Measurements from ENCODE around the gene MIPOL1.
"Not testable (repeated sequence)": the region's sequence is repeated elsewhere in the genome, so short reads cannot be mapped to it uniquely, and the experiment has no call there.

The MIPOL1 gene

DNA sequence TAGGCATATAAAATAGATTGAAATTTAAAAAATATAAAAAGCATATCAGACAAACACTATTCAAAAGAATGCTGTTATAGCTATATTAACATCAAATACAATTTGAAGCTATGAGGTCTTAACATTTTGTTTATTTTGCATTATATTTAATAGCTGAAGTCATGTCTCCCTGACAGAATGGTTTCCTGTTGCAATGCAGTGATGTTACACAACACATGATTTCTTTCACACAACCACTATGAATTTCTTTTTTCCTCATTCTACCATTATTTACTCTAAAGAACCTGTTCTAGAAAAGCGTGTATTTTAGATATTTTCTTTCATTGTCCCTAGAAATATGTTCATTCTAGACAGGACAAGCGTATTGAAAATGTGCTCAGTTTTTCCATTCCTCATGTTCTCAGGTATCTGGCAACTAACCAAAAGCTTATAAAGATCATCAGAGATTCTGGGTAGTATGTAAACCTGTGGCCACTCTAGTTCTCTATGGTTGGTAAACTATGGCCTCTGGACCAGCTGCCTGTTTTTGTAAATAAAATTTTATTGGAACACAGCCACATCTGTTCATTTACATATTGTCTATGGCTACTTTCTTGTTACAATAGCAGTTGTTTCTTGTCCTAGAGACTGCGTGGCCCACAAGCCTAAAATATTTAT is 213.5 kb downstream of the MIPOL1 start:
- DNase-seq: no peak

DNA sequence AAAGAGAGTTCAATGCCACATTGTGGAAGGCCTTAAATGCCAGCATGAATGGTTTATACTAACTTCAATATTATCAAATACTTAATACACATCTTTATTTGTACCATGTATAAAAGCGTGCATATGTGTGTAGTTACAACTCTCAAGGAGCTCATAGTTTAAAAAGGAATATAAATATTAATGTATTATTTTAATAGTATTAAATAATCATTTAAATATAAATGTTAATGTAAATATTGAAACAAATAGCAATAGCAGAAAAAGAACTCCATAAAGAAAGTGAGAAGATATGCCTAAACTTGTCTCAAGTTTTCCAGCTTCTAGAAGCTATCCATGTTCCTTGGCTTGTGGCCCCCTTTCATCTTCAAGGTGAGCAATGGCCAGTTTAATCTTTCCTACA is 215.3 kb downstream of the MIPOL1 start:
- DNase-seq: no peak

DNA sequence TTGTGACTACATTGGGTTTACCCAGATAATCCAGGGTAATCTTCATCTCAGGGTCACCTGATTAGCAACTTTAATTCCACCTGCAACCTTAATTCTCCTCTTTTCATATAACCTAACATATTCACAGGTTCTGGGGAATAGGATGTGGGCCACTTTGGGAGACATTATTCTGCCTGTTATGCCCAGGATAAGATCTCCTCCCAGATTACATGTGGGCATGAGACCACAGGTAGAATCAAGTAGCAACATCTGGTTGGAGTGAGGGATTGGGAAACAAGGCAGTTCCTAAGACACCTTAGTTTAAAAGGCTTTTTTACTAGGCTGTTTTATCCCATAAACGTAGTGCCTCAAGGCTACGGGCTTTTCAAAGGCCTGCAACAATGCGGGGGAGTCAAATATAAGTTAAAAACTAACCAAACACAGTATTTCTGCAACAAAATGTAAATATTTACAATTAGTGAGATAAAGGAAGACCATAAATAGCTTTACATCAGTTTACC is 215.8 kb downstream of the MIPOL1 start:
- DNase-seq: no peak

DNA sequence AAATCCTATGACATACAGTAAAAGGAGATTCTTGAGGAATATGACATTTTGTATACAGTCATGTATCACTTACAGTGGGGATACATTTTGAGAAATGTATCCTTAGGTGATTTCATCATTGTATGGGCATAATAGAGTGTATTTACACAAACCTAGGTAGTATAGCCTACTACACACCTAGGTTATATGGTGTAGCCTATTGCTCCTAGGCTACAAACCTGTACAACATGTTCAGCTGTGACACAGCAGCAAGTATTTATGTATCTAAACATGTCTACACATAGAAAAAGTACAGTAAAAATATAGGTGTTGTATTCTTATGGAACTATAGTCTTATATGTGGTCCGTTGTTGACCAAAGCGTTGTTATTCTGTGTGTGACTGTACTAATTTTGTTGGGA is 218.5 kb downstream of the MIPOL1 start:
- DNase-seq: no peak

DNA sequence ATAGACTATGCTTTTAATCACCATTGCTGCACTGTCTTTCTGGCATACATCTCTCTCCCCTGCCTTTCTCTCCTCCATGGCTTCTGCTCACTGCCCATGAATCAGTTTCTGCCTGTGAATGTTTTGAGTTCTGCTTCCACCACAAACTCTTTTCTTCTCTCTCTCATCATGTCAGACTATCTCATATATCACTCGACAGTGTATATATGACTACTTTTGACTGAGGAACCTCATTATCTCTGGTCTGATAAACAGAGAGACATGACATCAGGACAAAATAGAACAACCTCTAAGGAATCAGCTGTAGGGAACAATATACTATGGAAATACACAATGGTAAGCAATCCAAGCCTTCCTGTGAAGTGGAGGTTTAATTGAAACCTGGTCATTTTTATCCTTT is 219.4 kb downstream of the MIPOL1 start:
- no peak for DNase-seq

DNA sequence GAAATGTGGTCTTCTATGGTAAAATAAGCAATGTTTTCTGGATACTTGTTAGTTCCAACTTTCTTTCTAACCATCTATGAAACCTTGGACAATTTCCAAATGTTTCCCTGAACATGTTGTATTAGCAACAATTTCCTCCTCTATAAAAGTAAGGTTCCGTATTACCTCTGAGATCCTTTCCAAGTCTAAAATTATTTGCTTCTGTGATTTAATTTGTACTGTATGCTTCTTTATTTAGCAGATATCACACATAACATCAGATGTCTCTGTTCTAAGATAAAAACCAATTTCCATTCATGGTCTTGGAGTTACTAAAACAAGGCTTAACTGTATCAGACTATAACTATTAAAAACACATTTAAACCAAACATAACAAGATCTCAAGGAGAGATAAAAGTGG is 220.1 kb downstream of the MIPOL1 start:
- DNase-seq: no peak

DNA sequence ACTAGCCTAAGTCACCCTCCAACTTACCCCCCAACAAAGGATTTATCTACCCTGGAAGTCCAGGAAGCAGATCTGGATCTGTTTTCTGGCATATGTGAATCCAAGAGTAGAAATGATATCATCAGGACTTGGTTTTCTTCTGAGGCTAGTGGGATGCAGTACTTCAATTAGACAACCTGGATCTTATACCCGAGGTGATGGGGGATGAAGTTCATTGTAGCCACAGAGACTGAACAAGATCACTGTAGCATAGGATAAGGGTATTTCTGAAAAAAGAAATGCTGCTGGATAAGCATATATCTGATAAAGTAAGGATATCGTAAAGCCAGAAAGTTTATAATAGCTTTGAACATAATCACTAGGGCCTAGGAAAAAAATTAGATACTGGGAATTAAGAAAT is 222.9 kb downstream of the MIPOL1 start:
- DNase-seq: no peak

DNA sequence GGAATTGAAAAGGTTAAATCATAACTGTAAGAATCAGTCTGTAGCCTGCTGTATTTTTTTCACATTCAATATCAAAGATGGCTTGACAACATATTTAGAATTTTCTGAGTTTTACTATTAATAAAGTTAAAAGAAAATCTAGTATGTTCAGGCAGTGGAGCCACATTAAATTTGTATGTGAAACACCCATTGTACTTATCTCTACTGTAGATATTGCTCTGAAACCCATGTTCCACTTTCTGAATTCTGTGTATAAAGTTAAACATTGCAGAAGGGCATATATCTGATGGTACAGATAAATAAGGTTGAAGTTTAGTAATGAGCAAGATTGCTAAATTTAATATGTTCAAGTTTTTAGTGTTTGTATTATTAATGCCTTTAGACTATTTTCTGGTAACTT is 224.6 kb downstream of the MIPOL1 start:
- DNase-seq: no peak

DNA sequence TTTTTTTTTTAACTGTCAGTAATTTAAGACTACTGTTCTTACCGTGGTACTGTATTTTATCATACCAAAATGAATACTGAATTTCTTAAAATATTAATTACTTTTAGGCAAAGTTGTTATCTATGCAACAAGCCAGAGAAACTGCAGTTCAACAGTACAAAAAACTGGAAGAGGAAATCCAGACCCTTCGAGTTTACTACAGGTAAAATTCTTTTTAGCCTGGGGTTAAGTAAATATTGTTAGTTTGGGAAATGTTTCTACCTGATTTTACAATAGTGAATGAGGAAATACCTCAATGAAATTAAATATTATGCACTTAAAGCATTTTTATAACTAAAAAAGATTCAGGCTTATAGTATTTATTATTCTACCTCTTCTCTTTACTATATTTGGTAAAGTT is 225.0 kb downstream of the MIPOL1 start:
- no peak for DNase-seq

DNA sequence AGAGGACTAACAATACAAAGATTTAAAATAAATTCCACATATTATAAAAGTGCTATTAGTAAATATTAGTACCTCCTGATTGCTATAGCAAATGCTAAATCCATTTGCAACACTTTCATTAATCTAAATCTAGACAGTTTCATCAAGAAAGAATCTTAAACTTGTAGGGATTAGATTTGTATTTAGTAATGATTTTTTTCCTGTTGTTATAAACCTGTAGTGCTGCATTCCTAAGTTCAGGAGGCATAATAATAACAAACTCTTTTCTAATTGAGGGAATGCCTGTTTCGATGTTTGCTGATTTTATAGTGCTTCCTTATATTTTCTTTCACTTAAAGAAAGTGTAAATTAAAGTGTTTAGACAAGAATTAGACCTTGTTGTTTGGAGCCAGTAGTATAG is 231.2 kb downstream of the MIPOL1 start:
- DNase-seq: no peak

DNA sequence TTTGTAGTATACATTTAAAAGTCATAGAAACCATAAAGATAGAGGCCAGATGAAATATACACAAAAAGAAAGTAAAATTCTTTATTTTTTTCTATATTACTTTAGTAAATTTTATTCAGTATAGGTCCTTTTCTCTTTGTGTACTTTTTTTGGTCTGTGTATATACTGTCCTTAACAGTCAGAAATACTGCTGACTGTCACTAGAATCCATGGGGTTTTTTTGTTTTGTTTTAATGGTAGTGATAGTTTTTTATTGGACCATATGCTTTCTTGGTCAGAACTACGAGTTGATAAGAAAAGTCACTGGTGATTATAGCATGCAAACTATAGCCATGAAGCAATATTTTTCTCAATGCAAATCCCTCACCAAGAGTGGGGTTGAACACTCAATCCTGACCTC is 231.9 kb downstream of the MIPOL1 start:
- no peak for DNase-seq

DNA sequence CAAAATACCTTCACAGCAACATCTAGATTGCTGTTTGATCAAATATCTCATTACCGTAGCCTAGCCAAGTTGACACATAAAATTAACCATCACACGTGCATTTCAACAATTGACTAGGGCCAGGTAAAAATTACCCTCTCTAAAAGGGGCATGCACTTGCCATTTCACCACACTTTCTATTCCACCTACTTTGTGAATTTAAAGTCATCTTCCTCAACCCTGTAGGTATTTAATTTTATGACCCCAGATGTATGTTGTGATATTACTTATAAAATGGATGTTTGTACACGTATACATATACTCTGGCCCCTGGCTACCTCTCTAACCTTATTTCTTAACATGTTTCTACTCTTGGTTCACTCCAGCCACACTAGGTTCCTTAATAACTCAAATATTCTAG is 237.1 kb downstream of the MIPOL1 start:
- DNase-seq: no peak

DNA sequence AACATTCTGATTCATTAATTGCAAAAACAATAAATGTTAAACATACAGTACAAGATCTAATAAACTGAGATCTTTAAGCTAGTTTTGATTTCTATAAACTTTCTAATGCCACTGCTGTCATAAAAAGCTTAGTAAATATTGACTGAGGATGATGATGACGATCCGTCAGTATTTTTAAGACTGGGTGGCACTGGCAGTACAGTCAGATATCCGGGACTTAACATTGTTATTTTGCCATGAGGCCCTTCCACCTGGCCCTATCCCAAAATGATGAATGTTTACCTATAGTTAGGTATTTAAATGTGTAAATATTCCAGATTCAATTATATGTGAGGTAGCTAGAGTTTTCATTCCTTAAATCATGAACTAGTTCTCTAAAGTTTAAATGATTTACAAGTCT is 238.8 kb downstream of the MIPOL1 start:
- no peak for DNase-seq

DNA sequence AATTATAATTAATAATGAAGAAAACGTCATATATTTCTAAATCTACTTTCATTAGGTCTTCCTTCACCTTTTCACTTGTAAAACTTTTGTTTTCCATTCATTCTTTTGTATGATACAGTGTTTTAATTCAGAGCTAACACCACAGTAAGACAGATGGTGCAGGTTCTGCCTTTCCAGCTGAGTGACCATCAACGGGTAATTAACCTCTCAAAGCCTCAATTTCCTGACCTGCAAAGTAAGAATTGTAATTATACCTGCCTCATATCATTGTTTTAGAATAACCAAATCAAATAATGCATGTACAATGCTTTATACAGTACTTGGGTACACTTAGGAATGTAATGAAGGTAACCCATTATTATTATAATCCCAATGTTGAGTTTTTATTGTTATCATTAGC is 239.8 kb downstream of the MIPOL1 start:
- DNase-seq: no peak

DNA sequence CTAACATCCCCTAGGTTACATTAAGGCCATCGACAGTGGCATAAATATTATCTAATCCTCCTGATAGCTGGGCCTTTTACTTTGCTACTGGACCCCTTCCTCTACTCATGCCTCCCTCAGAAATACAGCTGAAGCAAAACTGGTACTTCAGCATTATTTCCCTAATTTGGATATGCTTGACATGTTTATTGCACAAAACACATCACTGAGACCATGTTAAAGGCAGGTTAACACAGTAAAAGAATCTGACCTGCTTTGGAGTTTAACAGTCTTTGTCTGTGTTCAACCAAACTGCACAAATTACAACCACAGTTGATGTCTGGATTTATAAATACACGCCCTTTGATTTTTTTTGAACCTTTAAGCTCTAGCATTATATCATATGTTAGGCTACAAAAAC is 240.7 kb downstream of the MIPOL1 start:
- no peak for DNase-seq

DNA sequence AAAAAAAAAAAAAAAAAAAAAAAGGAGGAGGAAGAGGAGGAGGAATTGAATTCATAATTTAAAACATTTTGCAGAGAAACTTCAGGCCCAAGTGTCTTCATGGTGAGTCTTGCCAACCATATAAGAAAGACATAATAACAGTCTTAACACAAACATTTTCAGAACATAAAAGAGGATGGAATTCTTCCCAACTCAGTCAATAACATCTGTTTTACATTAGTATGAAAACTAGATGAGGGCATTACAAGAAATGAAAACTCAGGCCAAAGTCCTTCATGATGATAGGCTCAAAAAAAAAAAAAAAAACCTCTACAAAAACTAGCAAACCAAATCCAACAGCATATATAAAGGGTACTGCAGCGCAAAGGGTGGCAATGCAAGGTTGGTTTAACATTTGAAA is 245.7 kb downstream of the MIPOL1 start:
- no peak for DNase-seq

DNA sequence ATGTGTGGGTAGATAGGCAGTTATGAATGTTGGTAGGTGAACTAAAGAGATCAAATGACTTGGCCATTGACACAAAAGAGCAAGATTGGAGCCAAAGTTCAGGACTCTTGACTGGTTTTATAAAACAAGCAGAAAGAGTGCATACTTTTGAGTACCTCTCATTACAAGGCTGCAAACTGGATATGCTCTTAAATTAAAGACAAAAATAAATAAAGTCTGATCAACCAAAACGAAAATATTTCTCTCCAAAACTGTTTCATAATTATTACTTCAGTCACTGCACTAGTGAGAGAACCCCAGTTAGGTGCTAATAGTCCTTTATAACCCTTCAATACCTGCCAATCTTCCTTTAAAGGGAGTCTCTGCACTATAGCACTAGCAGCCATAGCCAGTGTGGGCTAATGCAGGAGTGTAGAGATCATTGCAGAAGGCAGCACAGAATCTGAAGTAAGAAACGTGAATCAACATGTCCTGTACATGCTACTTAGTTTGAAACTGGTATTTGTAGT is 250.2 kb downstream of the MIPOL1 start:
- no peak for DNase-seq

DNA sequence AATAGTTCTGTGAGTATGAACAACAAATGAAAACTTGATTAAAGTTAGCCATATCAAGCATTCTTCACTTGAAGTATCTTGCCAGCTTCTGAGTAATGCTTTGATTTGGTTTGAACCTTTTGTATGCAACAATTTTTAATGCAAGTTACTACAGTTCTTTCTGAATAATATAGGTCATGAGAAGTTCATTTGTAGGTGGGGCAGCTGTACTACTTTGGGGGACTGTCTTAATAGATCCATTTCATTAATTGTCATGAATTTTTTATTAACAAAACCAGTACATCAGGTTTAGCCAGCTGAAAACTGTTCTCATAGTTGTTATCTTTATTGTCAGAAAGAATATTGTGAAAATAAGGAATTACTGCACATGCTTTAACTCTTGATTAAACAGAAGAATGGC is 254.6 kb downstream of the MIPOL1 start:
- DNase-seq: no peak

DNA sequence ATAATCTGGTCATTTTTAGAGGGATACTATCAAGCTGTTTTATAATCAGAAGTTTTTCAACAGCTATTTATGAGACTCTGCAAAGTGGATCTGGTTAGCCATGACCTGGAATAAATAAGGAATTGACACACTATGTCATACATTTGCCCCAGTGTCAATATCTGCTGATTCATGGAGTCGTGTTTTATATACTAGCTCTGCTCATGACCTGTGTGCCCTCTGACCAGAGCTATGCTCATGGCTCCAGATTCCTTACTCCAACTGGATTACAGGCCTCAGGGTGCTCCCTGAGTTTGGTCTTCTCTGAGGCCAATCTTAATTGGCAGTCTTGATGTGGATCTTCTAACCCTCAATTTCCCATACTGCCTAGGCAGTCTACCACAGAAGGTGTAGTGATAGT is 256.2 kb downstream of the MIPOL1 start:
- no peak for DNase-seq

DNA sequence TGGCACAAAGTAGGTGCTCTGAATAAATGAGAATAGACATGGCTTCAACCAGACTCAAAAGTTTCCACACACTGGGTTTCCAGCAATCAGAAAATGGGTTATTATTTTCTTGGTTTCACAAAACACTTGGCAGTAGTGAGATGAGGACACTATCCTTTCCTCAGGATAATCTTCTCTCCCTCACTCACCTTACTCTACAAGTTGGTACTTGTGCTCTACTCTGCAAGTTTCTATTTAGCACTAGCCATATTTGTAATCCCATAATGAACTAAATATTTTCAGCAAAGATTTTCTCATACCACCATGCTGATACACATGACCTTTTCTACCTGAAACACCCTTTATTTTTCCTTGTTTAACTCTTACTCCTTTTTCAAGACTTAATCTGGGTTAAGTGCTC is 259.6 kb downstream of the MIPOL1 start:
- no peak for DNase-seq

DNA sequence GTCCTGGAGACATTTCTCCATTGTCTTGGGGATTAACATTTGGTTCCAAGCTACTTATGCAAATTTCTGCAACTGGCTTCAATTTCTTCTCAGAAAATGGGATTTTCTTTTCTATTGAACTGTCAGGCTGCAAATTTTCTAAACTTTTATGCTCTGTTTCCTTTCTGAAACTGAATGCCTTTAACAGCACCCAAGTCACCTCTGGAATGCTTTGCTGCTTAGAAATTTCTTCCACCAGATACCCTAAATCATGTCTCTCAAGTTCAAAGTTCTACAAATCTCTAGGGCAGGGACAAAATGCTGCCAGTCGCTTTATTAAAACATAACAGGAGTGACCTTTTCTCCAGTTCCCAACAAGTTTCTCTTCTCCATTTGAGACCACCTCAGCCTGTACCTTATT is 264.7 kb downstream of the MIPOL1 start:
- DNase-seq: not testable (repeated sequence)

DNA sequence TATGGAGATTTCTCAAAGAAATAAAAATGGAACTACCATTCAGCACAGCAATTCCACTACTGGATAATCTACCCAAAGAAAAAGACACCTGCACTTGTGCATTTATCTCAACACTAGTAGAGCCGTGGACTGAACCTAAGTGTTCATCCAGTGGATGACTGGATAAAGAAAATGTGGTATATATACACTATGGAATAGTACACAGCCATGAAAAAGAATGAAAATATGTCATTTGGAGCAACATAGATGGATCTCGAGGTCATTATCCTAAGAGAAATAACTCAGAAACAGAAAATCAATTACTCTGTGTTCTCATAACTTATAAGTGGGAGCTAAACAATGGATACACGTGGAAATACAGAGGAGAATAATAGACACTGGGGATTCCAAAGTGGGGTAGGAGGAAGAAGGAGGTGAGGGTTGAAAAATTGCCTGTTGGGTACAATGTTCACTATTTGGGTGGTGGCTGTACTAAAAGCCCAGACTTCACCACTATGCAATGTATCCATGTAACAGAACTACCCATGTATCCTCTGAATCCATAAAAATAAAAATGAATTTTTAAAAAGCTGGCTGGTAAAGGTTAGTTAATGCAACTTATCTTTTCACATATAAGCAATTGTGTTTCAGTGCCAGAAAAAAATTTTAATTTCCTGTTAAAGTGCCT is 266.6 kb downstream of the MIPOL1 start:
- DNase-seq: no peak

DNA sequence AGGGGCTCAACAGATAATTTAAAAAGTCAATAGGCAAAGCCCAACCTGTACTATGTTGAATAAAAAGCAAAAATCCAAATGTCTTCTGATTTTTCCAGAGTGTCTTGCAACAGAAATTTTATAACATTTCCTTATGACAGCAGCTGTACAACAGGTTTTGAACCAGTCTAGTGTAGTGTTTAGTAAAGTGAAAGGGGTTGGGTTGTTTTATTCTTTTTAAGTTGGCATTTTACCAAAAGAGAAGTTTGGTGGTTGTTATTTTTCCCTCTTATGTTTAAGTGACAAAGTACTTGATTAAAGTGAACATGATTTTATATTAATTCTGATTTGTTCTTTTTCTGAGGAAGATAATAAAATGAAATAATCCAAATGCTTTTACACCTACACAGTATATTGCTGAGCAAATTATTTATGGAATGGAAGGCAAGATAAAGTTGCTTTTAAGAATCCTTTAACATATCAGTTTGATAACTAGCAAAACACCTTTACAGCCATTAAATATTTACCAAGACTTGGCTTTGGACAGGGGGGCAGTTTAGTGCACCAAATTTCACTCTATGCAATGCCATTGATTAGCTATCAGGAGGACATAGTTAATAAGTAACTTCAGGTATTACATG is 268.4 kb downstream of the MIPOL1 start:
- DNase-seq: no peak

DNA sequence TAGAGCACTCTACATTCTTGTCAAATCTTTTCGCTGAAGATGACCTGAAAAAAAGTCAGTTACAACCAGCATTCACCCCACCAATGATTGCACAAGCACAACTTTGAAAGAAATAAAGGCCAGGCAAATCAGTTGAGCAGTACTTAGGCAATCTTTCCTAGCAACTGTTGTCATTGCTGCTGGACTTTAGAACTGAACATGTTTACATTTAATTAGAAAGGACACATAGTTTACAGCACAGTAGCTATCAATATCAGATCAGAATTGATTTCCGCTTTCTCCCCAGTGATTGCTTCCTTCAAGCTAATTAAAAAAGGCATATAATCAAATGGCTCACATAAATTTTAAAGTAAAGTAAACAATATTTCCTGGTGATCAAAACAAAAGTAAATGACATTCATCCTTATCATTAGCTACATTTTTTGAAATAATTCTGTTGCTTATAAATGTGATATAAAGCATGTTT is 268.9 kb downstream of the MIPOL1 start:
- no peak for DNase-seq
